Activated naive CD4-positive, alpha-beta T cell treated with anti-CD3 and anti-CD28 coated beads, Interleukin-2, amount 50 U/mL, for 72 hours (primary cell): ENCODE measurements around the gene TOP2A. TPM values are rescaled to one million over a fixed set of nuclear protein-coding genes. Genes with fewer than 3 reads are reported as not detected.

Source experiments
- ATAC-seq, 2 donors: fragments of 150-1000 bp; cut with Tn5 transposase; 2 replicates each; pipeline ENCODE4 v1.10.0; 2021; ENCODE audit warnings: mild to moderate bottlenecking in 2 of 2, moderate library complexity in 2 of 2
- DNase-seq, 2 donors: peaks; one replicate each; pipeline ENCODE4 v3.0.0; 2021 to 2022; ENCODE audit warnings: low spot score in 2 of 2
- H3K27ac Mint-ChIP-seq, 2 donors: one replicate each; pipeline ENCODE4 v1.8.0; 2022; ENCODE audit warnings: mild to moderate bottlenecking in 2 of 2, mixed read lengths in 2 of 2
- H3K36me3 Mint-ChIP-seq, 2 donors: one replicate each; pipeline ENCODE4 v1.8.0; 2022; ENCODE audit warnings: mixed read lengths in 2 of 2
- H3K9me3 Mint-ChIP-seq, 2 donors: one replicate each; pipeline ENCODE4 v1.8.0; 2022; ENCODE audit warnings: mixed read lengths in 2 of 2
- total RNA-seq, 2 donors: library from RNA; stranded (reverse); gene quantifications; one replicate each; pipeline ENCODE4 v1.2.3, GENCODE V29; 2022

Gene TOP2A
- total RNA-seq, 2 donors from 2014 or later: 283 to 508 TPM

- no peaks in the 10 kb centered on the region for H3K9me3 Mint-ChIP-seq
- DNase-seq (no peak), ATAC-seq (no peak)
- H3K27ac Mint-ChIP-seq: peak overlapping the region in 1 of 2 donors; percentile 10
- peaks cover 0 to 17% of the 10 kb centered on the region in 2 donors for H3K36me3 Mint-ChIP-seq
Measured at GRCh38 chr17:40456396-40456951, 38.8 kb upstream of the TOP2A start.

GRCh38 chr17:40454613-40454995 lies 36.9 kb upstream of the TOP2A start:
- peaks cover 0 to 17% of the 10 kb centered on the region in 2 donors for H3K36me3 Mint-ChIP-seq
- H3K27ac Mint-ChIP-seq: no peak overlapping the region
- DNase-seq (no peak), ATAC-seq (no peak)
- no peaks in the 10 kb centered on the region for H3K9me3 Mint-ChIP-seq

GRCh38 chr17:40453881-40454612 lies 36.4 kb upstream of the TOP2A start:
- H3K27ac Mint-ChIP-seq: peak overlapping the region in 1 of 2 donors; percentile 86
- DNase-seq (no peak), ATAC-seq (no peak)
- H3K9me3 Mint-ChIP-seq: no peaks in the 10 kb centered on the region
- H3K36me3 Mint-ChIP-seq: peaks cover 0 to 17% of the 10 kb centered on the region in 2 donors

- Mint-ChIP-seq H3K36me3 (peaks cover 0 to 17% of the 10 kb centered on the region in 2 donors), H3K9me3 (no peaks in the 10 kb centered on the region), H3K27ac (no peak overlapping the region)
- no peak for ATAC-seq
- no peak for DNase-seq
Measured at GRCh38 chr17:40452921-40453378, 35.3 kb upstream of the TOP2A start.

GRCh38 chr17:40452216-40452787 lies 34.6 kb upstream of the TOP2A start:
- peaks cover 0 to 17% of the 10 kb centered on the region in 2 donors for H3K36me3 Mint-ChIP-seq
- no peaks in the 10 kb centered on the region for H3K9me3 Mint-ChIP-seq
- DNase-seq (no peak), ATAC-seq (peak; percentile 35 to 60)
- H3K27ac Mint-ChIP-seq: peak overlapping the region; percentile 16 to 62

- peaks cover 0 to 17% of the 10 kb centered on the region in 2 donors for H3K36me3 Mint-ChIP-seq
- no peak overlapping the region for H3K27ac Mint-ChIP-seq
- no peaks in the 10 kb centered on the region for H3K9me3 Mint-ChIP-seq
- no peak for DNase-seq
- ATAC-seq: no peak
Measured at GRCh38 chr17:40451420-40451819, 33.7 kb upstream of the TOP2A start.

- Mint-ChIP-seq H3K9me3 (no peaks in the 10 kb centered on the region), H3K36me3 (peaks cover 0 to 11% of the 10 kb centered on the region in 2 donors), H3K27ac (no peak overlapping the region)
- DNase-seq: peak in 1 of 2 donors; percentile 27
- no peak for ATAC-seq
Measured at GRCh38 chr17:40450175-40450574, 32.5 kb upstream of the TOP2A start.

- DNase-seq (no peak), ATAC-seq (no peak)
- no peaks in the 10 kb centered on the region for H3K9me3 Mint-ChIP-seq
- H3K27ac Mint-ChIP-seq: no peak overlapping the region
- peaks cover 0 to 6% of the 10 kb centered on the region in 2 donors for H3K36me3 Mint-ChIP-seq
Measured at GRCh38 chr17:40448639-40449261, 31.1 kb upstream of the TOP2A start.

- Mint-ChIP-seq H3K9me3 (no peaks in the 10 kb centered on the region), H3K27ac (no peak overlapping the region), H3K36me3 (peaks cover 0 to 6% of the 10 kb centered on the region in 2 donors)
- no peak for ATAC-seq
- DNase-seq: no peak
Measured at GRCh38 chr17:40448213-40448638, 30.5 kb upstream of the TOP2A start.

- H3K27ac Mint-ChIP-seq: no peak overlapping the region
- no peaks in the 10 kb centered on the region for H3K9me3 Mint-ChIP-seq
Measured at GRCh38 chr17:40447806-40448205, 30.1 kb upstream of the TOP2A start.

GRCh38 chr17:40447148-40447644 lies 29.5 kb upstream of the TOP2A start:
- DNase-seq (no peak), ATAC-seq (no peak)
- no peaks in the 10 kb centered on the region for H3K9me3 Mint-ChIP-seq
- H3K27ac Mint-ChIP-seq: no peak overlapping the region
- H3K36me3 Mint-ChIP-seq: no peaks in the 10 kb centered on the region

More at GRCh38 chr17:40447806-40448205, 30.1 kb upstream of the TOP2A start:
- ATAC-seq (no peak), DNase-seq (no peak)
- peaks cover 0 to 3% of the 10 kb centered on the region in 2 donors for H3K36me3 Mint-ChIP-seq

- Mint-ChIP-seq H3K36me3 (no peaks in the 10 kb centered on the region), H3K27ac (peak overlapping the region in 1 of 2 donors; percentile 79), H3K9me3 (no peaks in the 10 kb centered on the region)
- DNase-seq (no peak), ATAC-seq (no peak)
Measured at GRCh38 chr17:40445751-40446468, 28.2 kb upstream of the TOP2A start.

GRCh38 chr17:40443988-40444899 lies 26.5 kb upstream of the TOP2A start:
- ATAC-seq: peak; percentile 21 to 44
- DNase-seq: peak in 1 of 2 donors; percentile 41
- Mint-ChIP-seq H3K27ac (peak overlapping the region; percentile 67 to 79), H3K9me3 (no peaks in the 10 kb centered on the region), H3K36me3 (no peaks in the 10 kb centered on the region)

GRCh38 chr17:40443196-40443987 lies 25.7 kb upstream of the TOP2A start, which contains the start of gene IGFBP4:
Gene IGFBP4 (plus strand): TSS chr17:40443450. CDS start chr17:40443736, 286 bp downstream.
- ATAC-seq: peak; percentile 64 to 76
- Mint-ChIP-seq H3K36me3 (no peaks in the 10 kb centered on the region), H3K9me3 (no peaks in the 10 kb centered on the region), H3K27ac (peak within 1 kb of the TSS; percentile 67 to 79)
- DNase-seq: peak; percentile 66 to 76
